Endometrial microvascular endothelial cells (primary cell): ENCODE results near the gene GPD1L. TPM values are rescaled to one million over a fixed set of nuclear protein-coding genes. Genes with fewer than 3 reads are reported as not detected.
"Not testable (repeated sequence)": the region's sequence is repeated elsewhere in the genome, so short reads cannot be mapped to it uniquely, and the experiment has no call there.

Source experiments
- in situ Hi-C: cut with HindIII; loops from 2 replicates; pipeline ENCODE4 v1.10.0; 2017; ENCODE audit warnings: low sequenced_read_pairs, low pct_unique_long_range_greater_than_20kb; ENCODE audit errors: inconsistent ontology term
- total RNA-seq: library from RNA; depleted of rRNA; stranded (reverse); fragments of >200 nt; gene quantifications from one replicate; pipeline ENCODE4 v1.2.3, GENCODE V29; 2015; ENCODE audit errors: inconsistent ontology term

GPD1L gene
- total RNA-seq, 1 donor from 2014 or later: 22.4 TPM

DNA sequence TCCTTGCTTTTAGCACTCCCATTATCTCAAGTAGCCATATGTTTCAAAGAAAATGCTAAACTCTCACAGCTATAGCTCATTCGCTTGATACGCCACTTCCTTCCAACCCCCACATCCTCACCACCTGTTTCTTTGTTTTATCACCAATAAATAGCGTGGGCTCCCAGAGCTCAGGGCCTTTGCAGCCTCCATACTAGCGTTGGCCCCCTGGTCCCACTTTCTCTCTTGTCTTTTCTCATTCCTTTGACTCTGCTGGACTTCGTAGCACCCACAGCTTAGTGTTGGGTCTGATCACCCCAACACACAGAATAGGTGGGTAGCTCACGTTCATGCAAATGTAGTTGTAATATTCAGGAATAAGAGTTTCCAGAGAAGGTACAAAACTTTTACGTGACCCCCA is 4.1 kb upstream of the GPD1L start:
- in situ Hi-C loops: no loop called here

GRCh38 chr3:32104492-32104891 is 1.9 kb upstream of the GPD1L start:
- in situ Hi-C loops: no loop called here

DNA sequence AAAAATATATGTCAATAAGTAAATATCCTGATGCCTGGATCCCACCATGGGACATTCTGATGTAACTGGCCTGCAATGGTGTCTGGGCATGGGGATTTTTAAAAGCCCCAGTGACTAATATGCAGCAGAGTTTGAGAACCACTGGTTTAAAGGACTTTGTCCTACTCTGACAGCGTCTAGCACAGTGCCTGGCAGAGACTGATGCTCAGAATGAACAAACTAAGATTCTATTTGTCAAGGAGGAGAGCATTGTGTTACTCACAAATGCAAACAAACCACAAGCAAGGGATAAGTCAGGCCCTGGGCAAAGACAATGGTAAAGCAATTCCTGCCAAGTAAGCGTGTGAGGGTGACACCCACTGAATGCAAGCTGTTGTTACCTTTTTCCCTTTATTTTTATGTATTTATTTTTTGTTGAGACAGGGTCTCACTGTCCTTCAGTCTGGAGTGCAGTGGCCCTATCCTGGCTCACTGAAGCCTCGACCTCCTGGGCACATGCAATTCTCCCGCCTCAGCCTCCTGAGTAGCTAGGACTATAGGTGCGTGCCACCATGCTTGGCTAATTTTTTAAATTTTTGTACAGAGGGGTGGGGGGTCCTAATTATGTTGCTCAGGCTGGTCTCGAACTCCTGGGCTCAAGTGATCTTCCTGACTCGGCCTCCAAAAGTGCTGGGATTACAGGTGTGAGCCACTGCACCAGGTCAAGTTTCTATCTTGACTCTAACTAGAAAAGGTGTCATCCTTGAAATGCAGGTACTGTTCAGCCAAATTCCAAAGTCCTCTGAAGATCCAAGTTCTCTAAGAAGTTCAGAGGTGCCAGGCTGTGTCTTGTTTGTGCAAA is 909 bp upstream of the GPD1L start:
- in situ Hi-C loops: no loop called here

DNA sequence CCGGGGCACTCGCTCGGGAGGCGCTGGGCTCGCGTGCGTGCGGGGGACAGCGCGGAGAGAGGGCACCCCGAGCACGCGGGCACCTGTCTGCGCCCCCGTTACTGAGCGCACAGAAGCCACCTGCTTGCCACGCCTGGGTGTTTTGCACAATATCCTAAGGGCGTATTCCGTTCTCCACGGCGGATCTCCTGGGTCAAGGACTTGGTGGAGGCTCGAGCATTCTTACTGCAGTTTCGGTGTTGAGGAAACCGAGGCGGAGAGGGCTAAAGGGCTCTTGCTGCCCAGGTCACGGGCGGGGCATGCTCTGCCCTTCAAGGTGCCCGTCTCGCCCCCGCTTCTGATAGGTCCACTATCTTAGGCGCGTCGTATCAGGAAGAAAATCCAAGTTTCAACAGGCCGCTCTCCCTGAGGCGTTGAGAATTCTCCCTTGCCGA is 526 bp downstream of the GPD1L start:
- in situ Hi-C loops: no loop called here

- in situ Hi-C loops: not testable (repeated sequence)
Observed at GRCh38 chr3:32108224-32108623, 1.8 kb downstream of the GPD1L start.

DNA sequence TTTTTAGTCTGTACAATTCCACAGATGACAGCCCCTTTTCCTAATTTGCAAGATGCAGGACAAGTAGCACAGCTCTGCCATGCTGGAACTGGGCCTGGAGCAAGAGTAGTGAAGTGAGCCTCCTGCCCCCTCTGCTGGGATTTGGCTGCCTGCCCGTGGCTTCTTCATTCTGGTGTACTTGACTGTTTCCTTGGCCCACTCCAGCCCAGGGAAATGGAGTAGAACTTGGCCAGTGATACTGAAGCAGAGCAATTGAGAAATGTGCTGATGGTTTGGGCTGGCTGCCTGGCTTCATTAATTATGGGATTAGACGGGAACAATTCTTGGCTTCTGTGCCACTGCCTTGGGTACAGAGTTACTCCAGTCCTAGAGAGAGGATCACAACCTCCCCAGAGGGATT is 2.8 kb downstream of the GPD1L start:
- in situ Hi-C loops: no loop called here

DNA sequence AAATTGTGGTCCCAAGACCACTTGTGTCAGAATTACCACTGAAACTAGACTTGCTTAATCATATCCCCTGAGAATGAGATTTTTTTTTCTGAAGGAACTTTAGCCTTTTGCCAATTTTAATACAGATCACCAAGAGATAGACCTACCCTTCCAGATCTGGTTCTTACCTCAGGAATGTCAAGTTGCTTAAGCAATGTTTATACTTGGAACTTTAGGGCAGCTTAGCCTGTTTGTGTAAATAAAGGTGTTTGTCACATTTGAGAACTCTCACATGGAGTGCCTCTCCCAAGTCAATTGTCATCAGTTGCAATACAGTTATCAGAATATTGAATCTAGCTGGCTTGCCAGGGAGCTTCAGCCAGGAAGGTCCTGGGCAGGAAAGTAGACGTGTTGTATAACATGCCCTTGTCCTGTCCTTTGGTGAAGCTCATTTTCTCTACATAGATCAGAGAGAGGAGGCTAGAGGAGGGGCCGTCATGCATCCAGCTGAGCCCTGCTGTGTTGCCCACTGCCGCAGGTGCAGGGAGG is 3.9 kb downstream of the GPD1L start:
- in situ Hi-C loops: no loop called here

GRCh38 chr3:32111560-32111959 is 5.1 kb downstream of the GPD1L start:
- in situ Hi-C loops: no loop called here

DNA sequence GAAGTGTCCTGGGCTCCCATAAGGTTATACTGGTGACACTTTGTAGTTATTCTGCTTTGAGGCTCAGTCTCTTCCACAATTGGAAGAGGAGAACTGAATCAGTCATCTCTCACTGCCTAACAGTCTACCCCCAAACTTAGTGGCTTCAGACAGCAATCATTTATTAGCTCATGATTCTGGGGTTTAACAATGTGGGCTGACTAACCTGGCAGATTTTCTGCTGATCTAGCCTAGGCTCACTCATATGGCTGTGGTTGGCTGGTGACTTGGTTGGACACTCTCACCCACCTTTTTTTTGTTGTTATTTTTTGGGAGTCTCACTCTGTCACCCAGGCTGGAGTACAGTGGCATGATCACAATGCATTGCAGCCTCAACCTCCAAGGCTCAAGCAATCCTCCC is 7.1 kb downstream of the GPD1L start:
- in situ Hi-C loops: no loop called here

GRCh38 chr3:32113981-32114545 is 7.6 kb downstream of the GPD1L start:
- in situ Hi-C loops: no loop called here

DNA sequence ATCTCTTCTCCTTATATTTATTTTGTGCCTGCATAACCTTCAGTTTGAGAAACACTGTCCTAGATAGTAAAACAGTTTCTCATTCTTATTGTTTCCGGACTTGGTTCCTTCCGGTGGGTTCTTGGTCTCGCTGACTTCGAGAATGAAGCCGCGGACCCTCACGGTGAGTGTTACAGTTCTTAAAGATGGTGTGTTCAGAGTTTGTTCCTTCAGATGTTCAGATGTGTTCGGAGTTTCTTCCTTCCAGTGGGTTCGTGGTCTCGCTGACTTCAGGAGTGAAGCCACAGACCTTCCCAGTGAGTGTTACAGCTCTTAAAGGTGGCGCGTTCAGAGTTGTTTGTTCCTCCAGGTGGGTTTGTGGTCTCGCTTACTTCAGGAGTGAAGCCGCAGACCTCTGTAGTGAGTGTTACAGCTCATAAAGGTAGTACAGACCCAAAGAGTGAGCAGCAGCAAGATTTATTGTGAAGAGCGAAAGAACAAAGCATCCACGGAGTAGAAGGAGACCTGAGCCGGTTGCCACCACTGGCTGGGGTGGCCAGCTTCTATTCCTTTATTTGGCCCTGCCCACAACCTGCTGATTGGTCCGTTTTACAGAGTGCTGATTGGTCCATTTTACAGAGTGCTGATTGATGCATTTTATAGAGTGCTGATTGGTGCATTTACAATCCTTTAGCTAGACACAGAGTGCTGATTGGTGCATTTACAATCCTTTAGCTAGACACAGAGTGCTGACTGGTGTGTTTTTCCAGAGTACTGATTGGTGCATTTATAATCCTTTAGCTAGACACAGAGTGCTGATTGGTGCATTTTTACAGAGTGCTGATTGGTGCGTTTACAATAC is 8.3 kb downstream of the GPD1L start:
- in situ Hi-C loops: not testable (repeated sequence)

- in situ Hi-C loops: no loop called here
Observed at GRCh38 chr3:32117320-32117719, 10.9 kb downstream of the GPD1L start.

DNA sequence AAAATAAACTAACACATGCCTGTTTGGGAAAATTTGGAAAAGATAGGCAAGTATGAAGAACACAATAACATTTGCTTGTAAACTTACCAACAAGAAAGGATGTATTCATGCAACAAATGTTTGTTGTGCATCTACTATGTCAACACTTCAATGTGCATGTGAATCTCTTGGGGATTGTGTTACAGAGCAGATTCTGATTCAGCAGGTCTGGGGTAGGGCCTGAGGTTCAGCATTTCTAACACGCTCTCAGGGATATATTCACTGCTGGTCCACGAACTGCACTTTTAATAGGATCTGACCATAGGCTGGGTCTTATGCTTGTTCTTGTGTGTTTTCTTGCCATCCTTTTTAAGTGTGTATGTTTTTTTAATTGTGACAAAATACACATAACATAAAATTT is 11.8 kb downstream of the GPD1L start:
- in situ Hi-C loops: no loop called here

- in situ Hi-C loops: no loop called here
Observed at GRCh38 chr3:32120471-32120870, 14.1 kb downstream of the GPD1L start.

DNA sequence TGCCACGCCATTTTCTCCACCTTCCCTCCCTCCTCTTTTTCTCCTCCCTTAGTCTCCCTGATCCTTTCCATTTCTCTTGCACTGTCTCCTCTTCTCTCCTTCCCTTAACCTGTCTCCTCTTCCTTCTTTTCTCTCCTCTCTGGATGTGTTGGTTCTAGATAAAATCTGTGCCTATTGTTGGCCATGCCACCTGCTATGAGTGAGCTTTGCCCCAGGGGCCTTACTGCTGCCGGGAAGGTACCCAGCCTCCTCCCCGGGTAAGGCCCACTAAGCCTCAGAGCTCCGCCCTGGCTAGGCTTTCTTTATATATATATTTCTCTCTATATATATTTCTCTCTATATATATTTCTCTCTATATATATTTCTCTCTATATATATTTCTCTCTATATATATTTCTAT is 14.7 kb downstream of the GPD1L start:
- in situ Hi-C loops: no loop called here

GRCh38 chr3:32123620-32124019 is 17.2 kb downstream of the GPD1L start:
- in situ Hi-C loops: no loop called here

DNA sequence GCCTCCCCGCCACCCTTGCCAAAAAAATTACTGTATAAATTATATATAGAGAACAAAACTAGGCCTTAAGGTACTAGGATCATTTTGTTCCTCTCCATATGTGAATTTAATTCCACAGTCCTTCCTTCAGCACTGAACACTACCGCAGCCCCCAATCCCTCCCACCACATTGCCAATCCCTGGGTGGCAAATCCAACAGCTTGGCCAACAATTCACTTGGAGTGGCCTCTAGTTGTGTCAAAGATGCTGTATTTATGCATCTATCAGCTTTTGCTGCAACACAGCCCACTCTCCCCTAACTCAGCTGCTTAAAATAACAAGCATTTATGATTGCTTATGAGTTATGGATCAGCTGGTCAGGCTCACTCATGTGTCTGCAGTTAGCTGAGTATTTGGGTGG is 18.6 kb downstream of the GPD1L start:
- in situ Hi-C loops: no loop called here

DNA sequence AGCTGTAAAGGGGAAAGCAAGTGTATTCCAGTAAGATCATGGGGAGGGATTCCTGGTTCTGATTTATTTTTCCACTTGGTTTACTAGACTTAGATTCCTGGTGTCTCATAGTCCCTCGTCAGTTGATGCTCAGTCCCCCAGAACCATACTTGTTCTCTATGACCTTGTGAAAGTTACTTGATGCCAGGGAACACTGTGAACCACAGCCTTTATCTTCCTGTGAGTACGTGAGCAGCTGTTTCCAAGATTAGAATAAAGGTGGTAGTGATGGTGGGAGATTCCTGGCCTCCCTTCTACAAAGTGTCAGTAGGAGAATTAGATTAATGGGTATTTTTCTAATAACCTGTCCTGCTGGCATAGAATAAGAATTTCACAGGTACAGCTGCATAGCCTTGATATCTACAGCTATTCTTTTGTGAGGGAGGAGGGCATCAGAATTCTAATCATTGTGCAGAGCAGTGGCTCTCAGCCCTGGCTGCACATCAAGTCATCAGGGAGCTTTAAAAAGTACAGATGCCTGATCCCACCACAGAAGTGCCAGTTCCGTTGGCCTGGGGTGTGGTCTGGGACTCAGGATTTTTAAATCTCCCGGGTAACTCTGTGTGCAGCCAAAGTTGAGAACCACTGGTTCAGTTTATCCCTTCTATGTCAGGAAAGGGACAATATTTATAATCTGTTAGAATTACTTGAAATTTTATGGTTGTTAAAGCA is 20.0 kb downstream of the GPD1L start:
- in situ Hi-C loops: no loop called here

DNA sequence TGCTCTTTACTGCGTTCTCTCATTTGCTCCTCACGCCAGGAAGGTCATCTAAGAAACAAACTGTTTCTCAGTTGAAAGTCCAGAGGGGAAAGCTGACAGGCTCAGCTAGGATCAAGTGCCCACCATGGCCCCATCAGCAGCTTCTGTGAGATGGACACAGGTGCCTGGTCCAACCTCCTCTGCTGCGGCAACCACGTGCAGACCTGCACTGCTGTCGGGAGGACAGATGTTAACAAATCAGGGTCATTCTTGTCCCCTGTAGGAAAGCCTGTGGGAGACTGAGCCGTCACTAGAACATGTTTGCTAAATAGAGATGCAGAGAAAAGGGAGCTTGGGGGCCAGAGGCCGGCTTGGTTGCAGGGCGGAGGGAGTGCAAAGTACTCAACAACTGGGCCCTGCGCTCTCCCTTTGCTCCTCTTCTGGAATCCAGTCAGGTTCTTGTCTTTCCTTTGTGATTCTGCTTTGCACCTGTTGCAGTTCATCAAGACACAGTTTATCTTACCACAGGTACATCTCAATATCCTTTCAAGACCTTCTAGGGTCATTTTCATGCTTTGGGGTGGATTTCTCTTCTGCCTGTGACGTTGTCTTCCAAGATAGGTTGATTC is 20.9 kb downstream of the GPD1L start:
- in situ Hi-C loops: no loop called here
